Transverse colon (tissue), 4 donors: ENCODE data around the gene TBCA.

Experiments used
- CTCF ChIP-seq, 5 experiments: fragments of 200-600 bp in 3 of 5; fragments of 450-650 bp in 2 of 5; sonication (generic) in 3 of 5; IDR thresholded peaks; 1 replicate in 2 of 5; 2 replicates in 3 of 5; pipeline ENCODE4 v1.5.1; 2016 to 2017; ENCODE audit warnings: antibody characterized with exemption in 5 of 5, inconsistent platforms in 3 of 5, mild to moderate bottlenecking in 2 of 5, moderate library complexity in 1 of 5
- EP300 ChIP-seq: sonication (generic); formaldehyde crosslinking; IDR thresholded peaks from one replicate; pipeline ENCODE4 v1.6.1; 2017; ENCODE audit warnings: antibody characterized with exemption, low read depth
- POLR2A ChIP-seq: fragments of 450-650 bp; IDR thresholded peaks from one replicate; pipeline ENCODE4 v1.6.1; 2016; ENCODE audit warnings: antibody characterized with exemption, mild to moderate bottlenecking, moderate library complexity
- POLR2AphosphoS5 ChIP-seq, 3 donors: sonication (generic); formaldehyde crosslinking; IDR thresholded peaks; one replicate each; pipeline ENCODE4 v1.6.1; 2016; ENCODE audit warnings: antibody characterized with exemption in 3 of 3

GRCh38 chr5:77725616-77726015, 50.5 kb downstream of the TBCA start:
- TF ChIP-seq CTCF (IDR thresholded peaks at IDR 0.05) = no peak
- TF ChIP-seq POLR2A = no peak
- TF ChIP-seq EP300 = no peak
- no peak for TF ChIP-seq POLR2AphosphoS5 (IDR thresholded peaks at IDR 0.05)
